22Rv1 (cell line): ENCODE results near the gene RNF112.

Source experiments
- CTCF ChIP-seq: fragments of 450-650 bp; IDR thresholded peaks from 2 replicates; pipeline ENCODE4 v1.5.1; 2017; ENCODE audit warnings: mild to moderate bottlenecking
- ZFX ChIP-seq: fragments of 450-650 bp; IDR thresholded peaks from 2 replicates; pipeline ENCODE4 v1.6.1; 2017; ENCODE audit warnings: antibody characterized with exemption, borderline replicate concordance

- TF ChIP-seq CTCF = no peak
- no peak for TF ChIP-seq ZFX
Measured at GRCh38 chr17:19460700-19461099, 49.7 kb downstream of the RNF112 start.
